GM18907 (cell line): Measurements from ENCODE around the gene C6orf132.

Experiments
- ATAC-seq: cut with Tn5 transposase; IDR thresholded peaks from one replicate; pipeline ENCODE4 v1.9.1; 2021; ENCODE audit warnings: mild to moderate bottlenecking, moderate library complexity; ENCODE audit not compliant: unreplicated experiment

Gene C6orf132

GRCh38 chr6:42105709-42106108 is 36.7 kb downstream of the C6orf132 start:
- no peak for ATAC-seq

GRCh38 chr6:42105156-42105648 is 37.2 kb downstream of the C6orf132 start:
- no peak for ATAC-seq

GRCh38 chr6:42104804-42105125 is 37.7 kb downstream of the C6orf132 start:
- no peak for ATAC-seq

GRCh38 chr6:42104095-42104803 is 38.2 kb downstream of the C6orf132 start:
- ATAC-seq: peak; percentile 57

- ATAC-seq: no peak
Measured at GRCh38 chr6:42103753-42104094, 38.7 kb downstream of the C6orf132 start.

- ATAC-seq: no peak
Measured at GRCh38 chr6:42103216-42103615, 39.2 kb downstream of the C6orf132 start.

- no peak for ATAC-seq
Measured at GRCh38 chr6:42101186-42101657, 41.2 kb downstream of the C6orf132 start.

- no peak for ATAC-seq
Measured at GRCh38 chr6:42100029-42100901, 42.2 kb downstream of the C6orf132 start.

GRCh38 chr6:42099340-42100028 is 42.9 kb downstream of the C6orf132 start:
- no peak for ATAC-seq

- no peak for ATAC-seq
Measured at GRCh38 chr6:42095776-42096541, 46.5 kb downstream of the C6orf132 start.

GRCh38 chr6:42095094-42095493 is 47.3 kb downstream of the C6orf132 start:
- ATAC-seq: no peak

- ATAC-seq: no peak
Measured at GRCh38 chr6:42093582-42094329, 48.7 kb downstream of the C6orf132 start.

GRCh38 chr6:42091718-42092023 is 50.7 kb downstream of the C6orf132 start:
- no peak for ATAC-seq

GRCh38 chr6:42090819-42091717 is 51.4 kb downstream of the C6orf132 start:
- ATAC-seq: no peak

GRCh38 chr6:42088101-42088591 is 54.3 kb downstream of the C6orf132 start:
- no peak for ATAC-seq

- ATAC-seq: no peak
Measured at GRCh38 chr6:42086046-42087035, 56.1 kb downstream of the C6orf132 start.

GRCh38 chr6:42084889-42085288 is 57.5 kb downstream of the C6orf132 start:
- no peak for ATAC-seq

- ATAC-seq: no peak
Measured at GRCh38 chr6:42083530-42083929, 58.9 kb downstream of the C6orf132 start.
